GM10248 (cell line): ENCODE data around the gene FANCE.

Experiments used
- CTCF ChIA-PET: fragments of 300-600 bp; sonication (Branson Sonifier 250); formaldehyde crosslinking; extraction: SDS; loops from one replicate; lab custom pipeline; 2021; ENCODE audit warnings: antibody characterized with exemption; lab: Yijun Ruan, JAX
- POLR2A ChIA-PET: fragments of 350-650 bp; sonication (Branson Sonifier 250); formaldehyde crosslinking; extraction: SDS; loops from one replicate; lab custom pipeline; 2020; ENCODE audit warnings: antibody characterized with exemption; lab: Yijun Ruan, JAX
- DNase-seq: peaks from one replicate; pipeline ENCODE4 v3.0.0; 2012; ENCODE audit errors: extremely low spot score
- CTCF ChIP-seq: IDR thresholded peaks from 2 replicates; pipeline ENCODE4 v1.5.1; 2012; ENCODE audit warnings: mild to moderate bottlenecking, low read depth; ENCODE audit errors: extremely low read depth, missing control alignments, control extremely low read depth

The FANCE gene

GRCh38 chr6:35457907-35458306 lies 5.8 kb downstream of the FANCE start:
- ChIA-PET POLR2A (no interaction called here), CTCF (interaction anchor here (0.9 to 1.6 kb wide), 5 partner anchors 9 to 162 kb away, joined by 3 to 17 read pairs (median 4); partner anchors contain the start of gene RPL10A)
- DNase-seq: no peak
- no peak for TF ChIP-seq CTCF

- TF ChIP-seq CTCF: no peak
- POLR2A ChIA-PET: no interaction called here
- DNase-seq: no peak
- CTCF ChIA-PET: interaction anchor here (1.0 to 2.3 kb wide), 2 partner anchors 10 to 12 kb away, joined by 3 to 5 read pairs; no protein-coding TSS in a partner anchor
These were observed 9.1 kb downstream of the FANCE start for GRCh38 chr6:35461270-35461669.

GRCh38 chr6:35463292-35463691 lies 11.2 kb downstream of the FANCE start:
- no peak for TF ChIP-seq CTCF
- no peak for DNase-seq
- ChIA-PET POLR2A (interaction anchor here (0.7 kb wide), 1 partner anchor 388 kb away, joined by 3 read pairs; no protein-coding TSS in a partner anchor), CTCF (interaction anchor here (1.0 to 1.8 kb wide), 2 partner anchors 11 to 136 kb away, joined by 3 to 4 read pairs; partner anchors contain the start of gene FANCE)

GRCh38 chr6:35465646-35466045 lies 13.5 kb downstream of the FANCE start:
- ChIA-PET CTCF (interaction anchor here (0.7 to 3.2 kb wide), 8 partner anchors 12 to 172 kb away, joined by 3 to 22 read pairs (median 6); partner anchors contain the start of genes DEF6, FANCE and PPARD), POLR2A (no interaction called here)
- no peak for TF ChIP-seq CTCF
- DNase-seq: no peak

GRCh38 chr6:35468181-35468979 lies 16.2 kb downstream of the FANCE start, which contains the start of gene RPL10A:
TSS of gene RPL10A (plus strand) at chr6:35468401. CDS start at chr6:35468435, 34 bp downstream.
- POLR2A ChIA-PET: interaction anchor here (0.6 to 1.5 kb wide), 6 partner anchors 10 to 855 kb away, joined by 3 to 5 read pairs (median 3); partner anchors contain the start of gene PPARD
- peak; percentile 98 for DNase-seq
- CTCF ChIA-PET: interaction anchor here (0.6 to 3.7 kb wide), 23 partner anchors 9 to 204 kb away, joined by 3 to 37 read pairs (median 5); partner anchors contain the start of genes DEF6, FANCE and PPARD
- TF ChIP-seq CTCF: peak; percentile 97
